GM12874 (cell line): ENCODE measurements around the gene KLHL3.

Experiments used
- TF ChIP-seq, protein P1 (sequence below): IDR thresholded peaks from 2 replicates; pipeline ENCODE4 v1.5.1; 2011; ENCODE audit warnings: low read depth, mild to moderate bottlenecking, control low read depth, low read length, moderate library complexity; ENCODE audit not compliant: insufficient read depth

The KLHL3 gene

DNA sequence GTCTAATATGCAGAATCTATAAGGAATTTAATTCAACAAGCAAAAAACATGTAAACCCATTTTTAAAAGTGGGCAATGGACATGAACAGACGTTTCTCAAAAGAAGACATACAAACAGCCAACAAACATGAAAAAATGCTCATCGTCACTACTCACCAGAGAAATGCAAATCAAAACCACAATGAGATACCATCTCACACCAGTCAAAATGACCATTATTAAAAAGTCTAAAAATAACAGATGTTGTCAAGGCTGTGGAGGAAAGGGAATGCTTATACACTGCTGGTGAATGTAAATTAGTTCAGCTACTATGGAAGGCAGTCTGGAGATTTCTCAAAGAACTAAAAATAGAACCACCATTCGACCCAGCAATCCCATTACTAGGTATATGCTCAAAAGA lies 3.1 kb upstream of the KLHL3 start:
- TF ChIP-seq, protein P1, sequence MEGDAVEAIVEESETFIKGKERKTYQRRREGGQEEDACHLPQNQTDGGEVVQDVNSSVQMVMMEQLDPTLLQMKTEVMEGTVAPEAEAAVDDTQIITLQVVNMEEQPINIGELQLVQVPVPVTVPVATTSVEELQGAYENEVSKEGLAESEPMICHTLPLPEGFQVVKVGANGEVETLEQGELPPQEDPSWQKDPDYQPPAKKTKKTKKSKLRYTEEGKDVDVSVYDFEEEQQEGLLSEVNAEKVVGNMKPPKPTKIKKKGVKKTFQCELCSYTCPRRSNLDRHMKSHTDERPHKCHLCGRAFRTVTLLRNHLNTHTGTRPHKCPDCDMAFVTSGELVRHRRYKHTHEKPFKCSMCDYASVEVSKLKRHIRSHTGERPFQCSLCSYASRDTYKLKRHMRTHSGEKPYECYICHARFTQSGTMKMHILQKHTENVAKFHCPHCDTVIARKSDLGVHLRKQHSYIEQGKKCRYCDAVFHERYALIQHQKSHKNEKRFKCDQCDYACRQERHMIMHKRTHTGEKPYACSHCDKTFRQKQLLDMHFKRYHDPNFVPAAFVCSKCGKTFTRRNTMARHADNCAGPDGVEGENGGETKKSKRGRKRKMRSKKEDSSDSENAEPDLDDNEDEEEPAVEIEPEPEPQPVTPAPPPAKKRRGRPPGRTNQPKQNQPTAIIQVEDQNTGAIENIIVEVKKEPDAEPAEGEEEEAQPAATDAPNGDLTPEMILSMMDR = no peak

DNA sequence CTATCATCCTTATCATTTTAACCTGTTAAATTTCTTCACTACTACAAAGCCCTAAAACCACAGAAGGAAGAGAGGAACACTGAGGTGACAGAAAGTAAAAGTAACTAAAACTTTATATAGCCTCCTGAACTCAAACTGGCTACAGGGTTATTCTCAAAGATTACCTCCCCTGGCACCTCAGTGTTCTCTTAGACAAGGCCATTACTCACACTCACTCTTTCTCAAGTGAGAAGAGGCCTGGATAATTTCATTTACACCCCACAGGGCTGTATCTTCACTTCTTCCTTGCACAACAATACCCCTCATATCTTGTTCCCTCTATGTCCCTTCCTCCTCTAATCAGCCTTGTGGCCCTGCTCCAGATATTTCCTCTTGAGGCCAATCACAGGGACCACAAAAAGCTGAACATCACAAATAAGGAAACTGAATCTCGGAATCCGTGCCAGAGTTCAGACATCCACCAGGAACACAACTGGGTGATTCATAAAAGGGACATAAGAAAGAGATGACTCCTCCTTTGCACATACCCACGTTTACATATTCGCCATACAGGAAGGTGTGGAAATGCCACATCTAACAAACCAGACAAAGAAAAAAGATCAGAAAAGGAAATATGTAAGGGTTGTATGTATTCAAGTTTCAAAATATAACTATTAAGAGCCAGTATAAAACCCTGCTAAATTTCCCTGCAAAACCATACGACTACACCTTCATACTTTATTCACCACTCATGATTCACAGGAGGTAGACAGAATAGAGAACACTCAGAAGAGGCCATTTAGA lies 1.7 kb upstream of the KLHL3 start:
- TF ChIP-seq, protein P1 = no peak

DNA sequence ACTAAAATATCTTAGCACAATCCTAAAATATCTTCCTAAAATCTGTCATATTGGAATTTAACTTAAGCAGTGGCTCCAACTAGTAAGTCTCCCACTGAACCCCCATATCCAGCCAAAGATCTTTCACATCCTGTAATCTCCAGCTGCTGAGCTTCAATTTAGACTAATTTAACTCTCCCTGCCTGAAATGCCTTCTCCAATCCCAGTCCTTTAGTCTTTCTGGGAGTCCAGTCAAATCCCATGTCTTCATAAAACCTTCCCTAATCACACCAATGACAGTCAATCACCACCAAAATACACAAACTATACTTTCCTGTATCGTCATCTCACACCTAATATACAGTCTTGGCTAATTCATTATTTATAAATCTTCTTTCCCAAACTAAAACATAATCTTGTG lies 607 bp upstream of the KLHL3 start:
- TF ChIP-seq, protein P1 = no peak

DNA sequence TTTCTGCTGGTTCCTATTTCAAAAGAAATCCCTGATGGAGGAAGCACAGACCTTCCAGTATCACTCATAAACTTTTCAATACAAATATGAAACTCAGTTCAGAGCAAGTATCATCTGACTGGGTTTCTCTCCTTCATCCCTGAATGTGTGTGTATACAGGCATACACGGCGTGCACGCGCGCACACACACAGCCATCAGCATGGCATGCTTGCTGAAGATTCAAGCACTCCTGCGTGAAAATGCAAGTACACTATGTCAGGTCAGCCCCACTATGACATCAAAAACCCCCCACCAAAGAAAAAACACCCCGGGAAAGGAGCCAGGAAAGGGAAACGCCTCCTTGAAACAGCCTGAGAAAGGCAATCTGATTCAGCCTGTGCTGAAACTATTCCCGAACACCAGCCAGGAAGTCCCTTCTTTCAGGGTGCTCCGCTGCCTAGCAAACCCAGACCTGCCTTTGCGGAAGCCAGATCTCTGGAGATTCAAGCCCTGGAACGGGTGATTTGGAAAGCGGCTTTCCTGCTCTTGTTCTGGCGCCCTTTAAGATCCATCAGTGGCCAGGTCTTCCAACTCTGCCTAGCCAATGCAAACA lies 831 bp downstream of the KLHL3 start:
- TF ChIP-seq, protein P1 = no peak

DNA sequence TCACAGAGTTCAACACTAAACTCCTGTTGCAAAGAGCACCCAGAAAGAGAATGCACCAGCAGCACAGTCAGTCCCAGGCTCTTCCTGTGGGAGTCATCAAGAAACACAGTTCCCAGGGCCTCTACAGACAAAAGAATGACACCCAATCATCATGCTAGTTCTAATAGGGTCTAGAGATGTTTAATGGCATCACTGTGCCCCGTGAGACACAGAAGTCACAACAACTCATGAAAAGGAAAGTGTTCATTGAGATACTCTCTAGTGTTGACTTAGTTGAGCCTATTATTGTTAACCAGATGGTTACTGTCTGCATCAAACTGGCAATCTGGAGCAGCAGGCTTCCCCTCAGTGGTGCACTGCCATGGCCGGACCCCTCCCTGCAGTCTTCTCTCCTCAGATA lies 1.6 kb downstream of the KLHL3 start:
- TF ChIP-seq, protein P1 = no peak

DNA sequence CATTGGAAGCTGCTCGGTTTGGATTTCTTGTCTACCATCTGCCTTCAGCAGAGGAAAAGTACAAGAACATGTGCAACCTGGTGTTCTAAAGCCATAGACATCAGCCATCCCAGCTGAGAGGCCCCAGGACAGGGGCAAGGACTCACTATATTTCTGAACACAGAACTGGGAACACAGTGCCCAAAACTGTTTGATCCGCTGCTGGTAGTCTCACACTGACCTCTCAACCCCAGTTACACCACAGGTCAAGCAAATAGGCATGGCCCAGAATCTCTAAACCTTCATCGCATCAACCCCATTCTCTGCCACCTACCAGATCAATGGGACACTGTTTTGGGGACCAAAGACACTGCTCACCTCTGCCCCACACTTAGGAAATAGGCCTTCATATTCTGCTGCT lies 2.0 kb downstream of the KLHL3 start:
- TF ChIP-seq, protein P1 = no peak

DNA sequence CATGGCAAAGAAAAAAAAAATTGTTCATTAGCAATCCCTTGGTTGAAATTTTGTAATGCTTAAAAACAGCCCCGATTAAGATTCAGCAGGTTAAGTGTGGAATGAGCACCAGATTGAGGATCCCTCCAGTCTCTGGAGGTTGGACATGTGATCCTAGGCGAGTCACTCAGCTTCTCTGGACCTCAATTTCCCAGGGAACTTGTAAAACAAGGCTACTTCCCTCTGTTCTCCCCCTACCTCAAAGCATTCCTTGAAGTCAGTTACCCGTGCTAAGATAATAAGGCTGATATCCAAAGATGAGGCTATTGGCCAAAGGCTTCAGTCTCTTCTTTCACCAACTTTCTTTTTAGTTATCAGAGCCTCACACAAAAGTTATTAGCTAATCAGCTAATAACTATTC lies 2.9 kb downstream of the KLHL3 start:
- TF ChIP-seq, protein P1 = no peak
